K562 (cell line): ENCODE results near the gene PLAA. TPM values are rescaled to one million over a fixed set of nuclear protein-coding genes. Genes with fewer than 3 reads are reported as not detected.

Source experiments
- ATAC-seq: fragments of 200-7000 bp; cut with Tn5 transposase; 3 replicates; pipeline ENCODE4 v1.9.1; 2020; ENCODE audit warnings: moderate library complexity
- BruUV-seq: library from RNA; stranded (reverse); fragments of 400-500 nt; replicated peaks from 2 replicates; lab custom pipeline; 2021; lab: Mats Ljungman, UMichigan
- CTCF ChIA-PET: fragments of 300-600 bp; formaldehyde crosslinking; extraction: SDS; loops from one replicate; lab custom pipeline; 2021; ENCODE audit warnings: low intra/inter-chr PET ratio; lab: Yijun Ruan, JAX
- POLR2A ChIA-PET: fragments of 300-600, 350-650 bp; sonication (Branson Sonifier 250); formaldehyde crosslinking; extraction: SDS; loops from one replicate; lab custom pipeline; 2021; ENCODE audit warnings: antibody characterized with exemption, inconsistent platforms; lab: Yijun Ruan, JAX
- DNase-seq, 4 experiments: peaks; one replicate each; pipeline versions ENCODE4 v3.0.0 to v3.0.0-alpha.2; 2011 to 2018; ENCODE audit warnings: low spot score in 3 of 4, mixed read lengths in 3 of 4; ENCODE audit errors: extremely low read depth in 1 of 4
- FAIRE-seq: peaks from 2 replicates; lab custom pipeline; 2011; peaks lifted over from hg19 to GRCh38; lab: Jason Lieb, UNC
- H2AFZ ChIP-seq: 2 replicates; pipeline ENCODE4 v1.6.0; 2011; ENCODE audit warnings: low read depth, low read length, control low read depth, inconsistent platforms
- H3K27ac ChIP-seq: fragments of 200-600 bp; 3 replicates; pipeline ENCODE4 v1.8.0; 2011; ENCODE audit warnings: low read depth, mild to moderate bottlenecking, control low read depth, inconsistent platforms, low read length, moderate library complexity, mixed read lengths; ENCODE audit errors: extremely low read depth
- H3K27me3 ChIP-seq, 2 experiments: fragments of 300-600 bp in 1 of 2; 2 replicates in 1 of 2; 3 replicates in 1 of 2; pipeline versions ENCODE4 v1.6.0 to v1.8.0; 2011; ENCODE audit warnings: inconsistent platforms in 2 of 2, low read length in 2 of 2, mild to moderate bottlenecking in 1 of 2, mixed read lengths in 1 of 2, moderate library complexity in 1 of 2; ENCODE audit not compliant: control insufficient read depth in 2 of 2, insufficient read depth in 2 of 2
- H3K36me3 ChIP-seq: fragments of 300-600 bp; 3 replicates; pipeline ENCODE4 v1.8.0; 2011; ENCODE audit warnings: mild to moderate bottlenecking, low read length, inconsistent platforms; ENCODE audit not compliant: control insufficient read depth, insufficient read depth
- H3K4me1 ChIP-seq, 2 experiments: fragments of 200-600 bp in 1 of 2; replicated peaks in 1 of 2; 2 replicates in 1 of 2; 3 replicates in 1 of 2; pipeline versions ENCODE4 v1.5.1 to v1.8.0; 2011; ENCODE audit warnings: inconsistent platforms in 2 of 2, low read length in 2 of 2, mild to moderate bottlenecking in 1 of 2, mixed read lengths in 1 of 2, moderate library complexity in 1 of 2; ENCODE audit not compliant: control insufficient read depth in 2 of 2, insufficient read depth in 2 of 2
- H3K4me2 ChIP-seq: 2 replicates; pipeline ENCODE4 v1.6.1; 2011; ENCODE audit warnings: low read length, control low read depth, inconsistent platforms, mixed read lengths; ENCODE audit not compliant: insufficient read depth
- H3K4me3 ChIP-seq: fragments of 200-600 bp; sonication (generic), shearing (Covaris generic); 2 replicates; pipeline ENCODE4 v1.5.1; 2016; ENCODE audit warnings: control low read depth, inconsistent platforms
- H3K79me2 ChIP-seq: fragments of 200-600 bp; 3 replicates; pipeline ENCODE4 v1.8.0; 2011; ENCODE audit warnings: low read length, inconsistent platforms; ENCODE audit not compliant: control insufficient read depth, insufficient read depth
- H3K9ac ChIP-seq, 2 experiments: 2 replicates each; pipeline versions ENCODE4 v1.6.0 to v1.6.1; 2011; ENCODE audit warnings: low read depth in 2 of 2, low read length in 2 of 2, control low read depth in 1 of 2, inconsistent platforms in 1 of 2, mild to moderate bottlenecking in 1 of 2, mixed read lengths in 1 of 2; ENCODE audit not compliant: insufficient read depth in 1 of 2
- H3K9me1 ChIP-seq: one replicate; pipeline ENCODE4 v1.6.0; 2011; ENCODE audit warnings: inconsistent platforms, mild to moderate bottlenecking, low read length, moderate library complexity; ENCODE audit not compliant: control insufficient read depth, insufficient read depth
- H3K9me3 ChIP-seq: replicated peaks from 2 replicates; pipeline ENCODE4 v1.5.1; 2011; ENCODE audit warnings: low read depth, low read length, inconsistent platforms; ENCODE audit not compliant: control insufficient read depth, insufficient read depth
- H4K20me1 ChIP-seq: replicated peaks from 2 replicates; pipeline ENCODE4 v1.6.1; 2011; ENCODE audit warnings: low read length, inconsistent platforms, mixed read lengths; ENCODE audit not compliant: control insufficient read depth, insufficient read depth
- FOS ChIP-seq: IDR thresholded peaks from 3 replicates; pipeline ENCODE4 v1.6.1; 2011; ENCODE audit not compliant: insufficient read length; ENCODE audit errors: extremely low read depth
- FUS ChIP-seq: fragments of 200-400 bp; formaldehyde crosslinking; optimal IDR thresholded peaks from 2 replicates; pipeline ENCODE3; 2017; ENCODE audit warnings: low read depth, low read length
- KAT7 ChIP-seq: sonication (generic); formaldehyde crosslinking; IDR thresholded peaks from 2 replicates; pipeline ENCODE4 v1.8.0; 2022; ENCODE audit warnings: missing genetic modification reagents, mild to moderate bottlenecking, borderline replicate concordance
- MCM3 ChIP-seq: fragments of 450-650 bp; IDR thresholded peaks from 2 replicates; pipeline ENCODE4 v1.6.1; 2016
- NBN ChIP-seq: fragments of 450-650 bp; IDR thresholded peaks from 2 replicates; pipeline ENCODE4 v1.6.1; 2016; ENCODE audit warnings: low read depth, mild to moderate bottlenecking
- RBBP5 ChIP-seq: fragments of 200-600 bp; sonication (generic); IDR thresholded peaks from 2 replicates; pipeline ENCODE4 v1.6.1; 2012; ENCODE audit warnings: borderline replicate concordance, mild to moderate bottlenecking, low read length, control low read depth, inconsistent platforms; ENCODE audit not compliant: insufficient read depth, poor library complexity, severe bottlenecking
- SMARCA5 ChIP-seq: fragments of 450-650 bp; IDR thresholded peaks from 2 replicates; pipeline ENCODE4 v1.6.1; 2016
- TFE3 ChIP-seq: fragments of 450-650 bp; formaldehyde crosslinking; IDR thresholded peaks from 2 replicates; pipeline ENCODE4 v1.4.0; 2020; ENCODE audit warnings: mild to moderate bottlenecking, mixed read lengths
- ZBTB5 ChIP-seq: fragments of 450-650 bp; IDR thresholded peaks from 2 replicates; pipeline ENCODE4 v1.6.1; 2017; ENCODE audit warnings: antibody characterized with exemption
- ZFP36 ChIP-seq: fragments of 150-350 bp; IDR thresholded peaks from 2 replicates; pipeline ENCODE4 v1.6.1; 2018; ENCODE audit warnings: low read length, low read depth; ENCODE audit not compliant: partially characterized antibody
- ZNF695 ChIP-seq: fragments of 450-650 bp; formaldehyde crosslinking; IDR thresholded peaks from 2 replicates; pipeline ENCODE4 v1.4.0; 2020; ENCODE audit warnings: mild to moderate bottlenecking, moderate library complexity
- ZNF696 ChIP-seq: fragments of 250-450 bp; sonication (Bioruptor Pico); conservative IDR thresholded peaks from 2 replicates; pipeline ENCODE4 v1.4.0; 2020; ENCODE audit warnings: mild to moderate bottlenecking, moderate library complexity
- WGBS: fragments of 100-300 bp; shearing (Covaris generic); methylation state at CpG from one replicate; pipeline ENCODE4 v1.1.6; 2016; ENCODE audit warnings: low coverage, mixed read lengths; ENCODE audit not compliant: insufficient coverage; ENCODE audit errors: missing lambda C conversion rate; 5-methylcytosine and 5-hydroxymethylcytosine counted together
- in situ Hi-C: fragments of 300-500 bp; cut with MboI; formaldehyde crosslinking; loops from 4 replicates; pipeline ENCODE4 v1.15.0; 2018; ENCODE audit warnings: inconsistent platforms, mixed read lengths
- intact Hi-C: fragments of 100-400 bp; cut with micrococcal nuclease; formaldehyde crosslinking; loops from 2 replicates; pipeline ENCODE4 v1.14.2; 2022
- polyA plus RNA-seq, 8 experiments: library from polyadenylated mRNA; depleted of rRNA in 4 of 8; stranded (reverse) in 5 of 8; unstranded in 3 of 8; fragments of >200 nt; fragmentation: Nextera tagmentation in 2 of 8; fragmentation: Illumina TruSeq in 1 of 8; extraction: Ambion mirVana in 2 of 8; extraction: Trizol in 1 of 8; gene quantifications; 2 replicates each; pipeline versions ENCODE4 v1.2.1 to v1.2.3, GENCODE V29; 2011 to 2014; ENCODE audit warnings: inconsistent platforms in 1 of 8, missing spikeins in 1 of 8
- total RNA-seq, 7 experiments: library from RNA; depleted of rRNA in 6 of 7; stranded (reverse); fragments of >200 nt in 6 of 7; fragmentation: Illumina TruSeq in 2 of 7; extraction: Trizol in 2 of 7; gene quantifications; 2 replicates each; pipeline versions ENCODE4 v1.2.1 to v1.2.3, GENCODE V29; 2011 to 2021; ENCODE audit warnings: low replicate concordance in 1 of 7
- TF ChIP-seq, protein P1 (sequence below), 2 experiments: fragments of 200-800 bp in 1 of 2; sonication (Bioruptor generic) in 1 of 2; sonication (generic) in 1 of 2; formaldehyde crosslinking in 1 of 2; IDR thresholded peaks in 1 of 2; conservative IDR thresholded peaks in 1 of 2; 2 replicates each; pipeline versions ENCODE4 v1.5.0 to v1.6.1; 2016 to 2020; ENCODE audit warnings: missing compliant biosample characterization in 1 of 2, missing genetic modification characterization in 1 of 2, missing genetic modification reagents in 1 of 2
- TF ChIP-seq, protein P2 (sequence below), 2 experiments: IDR thresholded peaks; 2 replicates each; pipeline ENCODE4 v1.6.1; 2012; ENCODE audit warnings: improper control_type of control experiment in 2 of 2, low read depth in 2 of 2, low read length in 2 of 2, borderline replicate concordance in 1 of 2
- TF ChIP-seq, protein P3 (sequence below): fragments of 250-450 bp; sonication (Bioruptor Pico); IDR thresholded peaks from 2 replicates; pipeline ENCODE4 v1.8.0; 2022; ENCODE audit warnings: moderate library complexity, mild to moderate bottlenecking, inconsistent platforms

The PLAA gene
- total and polyA plus RNA-seq, 9 of the 15 experiments (the other 6 are each of a cell fraction or from before 2014, with no cell fraction given): 3.5 to 20.7 (median 16.6) TPM

DNA sequence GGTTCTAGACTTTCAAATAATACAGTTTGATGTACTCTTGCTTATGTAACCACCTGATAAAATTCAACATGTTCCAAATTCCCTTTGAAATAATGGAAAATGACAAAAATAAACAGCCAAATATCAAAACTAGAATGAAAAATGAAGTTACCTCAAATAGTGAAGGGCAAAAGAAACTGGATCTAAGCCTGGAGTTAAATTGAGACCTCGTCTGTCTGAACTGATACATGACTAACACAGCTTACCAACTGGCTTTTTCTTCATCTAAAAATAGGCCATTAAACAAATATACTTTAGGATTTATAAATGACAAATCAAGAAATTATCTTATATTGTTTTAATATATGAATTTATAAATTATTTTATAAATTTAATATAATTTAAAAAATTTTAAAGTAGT is 42.4 kb downstream of the PLAA start:
- Histone ChIP-seq H3K27me3 (no peaks in the 10 kb centered on the region), H3K4me3 (no peak overlapping the region), H3K27ac (no peak overlapping the region), H3K79me2 (no peaks in the 10 kb centered on the region), H2AFZ (no peak overlapping the region), H3K9ac (no peak overlapping the region), H3K9me3 (no peaks in the 10 kb centered on the region), H4K20me1 (no peaks in the 10 kb centered on the region), H3K36me3 (peaks cover 11% of the 10 kb centered on the region; the same call in 1 of the 3 replicates), H3K9me1 (no peaks in the 10 kb centered on the region), H3K4me1 (no peaks in the 10 kb centered on the region), H3K4me2 (no peak overlapping the region)
- ChIA-PET POLR2A (no interaction called here), CTCF (no interaction called here)
- in situ Hi-C loops (no loop called here), intact Hi-C loops (no loop called here)
- no peak for DNase-seq
- TF ChIP-seq FUS: no peak
- no peak for TF ChIP-seq SMARCA5
- no peak for TF ChIP-seq RBBP5
- no peak for TF ChIP-seq ZNF696 (CRISPR knock-in tag)
- no peak for TF ChIP-seq MCM3
- no peak for TF ChIP-seq ZNF695
- no peak for TF ChIP-seq ZBTB5
- no peak for TF ChIP-seq KAT7
- TF ChIP-seq, protein P1, sequence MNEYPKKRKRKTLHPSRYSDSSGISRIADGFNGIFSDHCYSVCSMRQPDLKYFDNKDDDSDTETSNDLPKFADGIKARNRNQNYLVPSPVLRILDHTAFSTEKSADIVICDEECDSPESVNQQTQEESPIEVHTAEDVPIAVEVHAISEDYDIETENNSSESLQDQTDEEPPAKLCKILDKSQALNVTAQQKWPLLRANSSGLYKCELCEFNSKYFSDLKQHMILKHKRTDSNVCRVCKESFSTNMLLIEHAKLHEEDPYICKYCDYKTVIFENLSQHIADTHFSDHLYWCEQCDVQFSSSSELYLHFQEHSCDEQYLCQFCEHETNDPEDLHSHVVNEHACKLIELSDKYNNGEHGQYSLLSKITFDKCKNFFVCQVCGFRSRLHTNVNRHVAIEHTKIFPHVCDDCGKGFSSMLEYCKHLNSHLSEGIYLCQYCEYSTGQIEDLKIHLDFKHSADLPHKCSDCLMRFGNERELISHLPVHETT (CRISPR knock-in tag; conservative IDR thresholded peaks at IDR 0.05 in 1 of 2, IDR thresholded peaks at IDR 0.05 in 1 of 2): no peak
- no peak for TF ChIP-seq TFE3 (CRISPR knock-in tag)
- TF ChIP-seq, protein P2, sequence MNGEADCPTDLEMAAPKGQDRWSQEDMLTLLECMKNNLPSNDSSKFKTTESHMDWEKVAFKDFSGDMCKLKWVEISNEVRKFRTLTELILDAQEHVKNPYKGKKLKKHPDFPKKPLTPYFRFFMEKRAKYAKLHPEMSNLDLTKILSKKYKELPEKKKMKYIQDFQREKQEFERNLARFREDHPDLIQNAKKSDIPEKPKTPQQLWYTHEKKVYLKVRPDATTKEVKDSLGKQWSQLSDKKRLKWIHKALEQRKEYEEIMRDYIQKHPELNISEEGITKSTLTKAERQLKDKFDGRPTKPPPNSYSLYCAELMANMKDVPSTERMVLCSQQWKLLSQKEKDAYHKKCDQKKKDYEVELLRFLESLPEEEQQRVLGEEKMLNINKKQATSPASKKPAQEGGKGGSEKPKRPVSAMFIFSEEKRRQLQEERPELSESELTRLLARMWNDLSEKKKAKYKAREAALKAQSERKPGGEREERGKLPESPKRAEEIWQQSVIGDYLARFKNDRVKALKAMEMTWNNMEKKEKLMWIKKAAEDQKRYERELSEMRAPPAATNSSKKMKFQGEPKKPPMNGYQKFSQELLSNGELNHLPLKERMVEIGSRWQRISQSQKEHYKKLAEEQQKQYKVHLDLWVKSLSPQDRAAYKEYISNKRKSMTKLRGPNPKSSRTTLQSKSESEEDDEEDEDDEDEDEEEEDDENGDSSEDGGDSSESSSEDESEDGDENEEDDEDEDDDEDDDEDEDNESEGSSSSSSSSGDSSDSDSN (IDR thresholded peaks at IDR 0.05; ENCODE audit: borderline replicate concordance in 1 of 2, low read depth in 2 of 2, low read length in 2 of 2): no peak
- TF ChIP-seq, protein P3, sequence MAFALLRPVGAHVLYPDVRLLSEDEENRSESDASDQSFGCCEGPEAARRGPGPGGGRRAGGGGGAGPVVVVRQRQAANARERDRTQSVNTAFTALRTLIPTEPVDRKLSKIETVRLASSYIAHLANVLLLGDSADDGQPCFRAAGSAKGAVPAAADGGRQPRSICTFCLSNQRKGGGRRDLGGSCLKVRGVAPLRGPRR: no peak
- TF ChIP-seq FOS: no peak
- TF ChIP-seq NBN: no peak
- no peak for TF ChIP-seq ZFP36
- FAIRE-seq: no peak
- ATAC-seq: no peak
- WGBS: no CpG with 5 or more reads among the region's 1 CpG
- no TSS peak for BruUV-seq
